HG02885 (cell line): Measurements from ENCODE around the gene CDHR3.

Source experiments
- ATAC-seq: cut with Tn5 transposase; IDR thresholded peaks from one replicate; pipeline ENCODE4 v1.9.1; 2021; ENCODE audit warnings: mild to moderate bottlenecking; ENCODE audit not compliant: unreplicated experiment, poor library complexity

CDHR3 gene

DNA sequence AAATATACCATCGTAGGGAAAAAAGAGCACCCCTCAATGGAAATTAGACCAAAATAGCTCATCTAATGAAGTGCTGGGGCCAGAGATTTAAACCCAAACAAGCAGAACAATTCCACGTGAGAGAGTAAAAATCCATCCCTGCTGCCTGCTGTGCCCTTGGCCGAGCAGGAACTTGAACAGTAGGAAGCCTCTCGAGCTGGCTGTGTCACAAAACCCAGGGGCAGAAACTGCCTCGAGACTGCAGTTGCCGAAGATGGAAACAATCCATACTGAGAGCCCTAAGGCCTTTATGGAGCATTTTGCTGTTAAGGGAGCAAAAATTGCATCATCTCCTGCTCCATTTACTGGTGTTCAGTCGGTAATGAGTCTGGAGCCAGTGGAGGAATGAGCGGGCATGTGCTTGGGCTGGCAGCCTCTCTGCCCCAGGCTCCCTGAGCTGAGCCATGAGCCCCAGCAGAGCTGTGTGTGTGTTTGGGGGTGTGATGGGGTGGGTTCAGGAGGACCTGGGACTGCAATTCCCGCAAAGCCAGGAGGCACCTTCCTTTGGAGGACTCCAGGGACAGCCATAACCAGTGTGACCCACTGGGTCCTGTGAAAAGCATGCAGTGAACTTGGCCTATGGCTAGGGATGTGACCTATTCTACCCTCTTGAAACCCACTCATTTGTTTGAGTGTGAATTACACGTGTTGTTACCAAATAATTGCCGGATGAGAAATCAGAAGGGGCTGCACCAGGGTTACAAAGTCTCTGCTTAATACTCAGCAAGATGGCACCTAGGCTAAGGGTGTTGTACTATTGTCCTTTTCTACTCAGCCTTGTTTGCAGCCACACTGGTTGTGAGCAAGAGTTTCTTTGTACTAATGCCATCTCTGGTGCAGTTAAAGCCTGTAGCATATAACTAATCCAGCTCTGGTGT is 58.3 kb downstream of the CDHR3 start:
- ATAC-seq: no peak

DNA sequence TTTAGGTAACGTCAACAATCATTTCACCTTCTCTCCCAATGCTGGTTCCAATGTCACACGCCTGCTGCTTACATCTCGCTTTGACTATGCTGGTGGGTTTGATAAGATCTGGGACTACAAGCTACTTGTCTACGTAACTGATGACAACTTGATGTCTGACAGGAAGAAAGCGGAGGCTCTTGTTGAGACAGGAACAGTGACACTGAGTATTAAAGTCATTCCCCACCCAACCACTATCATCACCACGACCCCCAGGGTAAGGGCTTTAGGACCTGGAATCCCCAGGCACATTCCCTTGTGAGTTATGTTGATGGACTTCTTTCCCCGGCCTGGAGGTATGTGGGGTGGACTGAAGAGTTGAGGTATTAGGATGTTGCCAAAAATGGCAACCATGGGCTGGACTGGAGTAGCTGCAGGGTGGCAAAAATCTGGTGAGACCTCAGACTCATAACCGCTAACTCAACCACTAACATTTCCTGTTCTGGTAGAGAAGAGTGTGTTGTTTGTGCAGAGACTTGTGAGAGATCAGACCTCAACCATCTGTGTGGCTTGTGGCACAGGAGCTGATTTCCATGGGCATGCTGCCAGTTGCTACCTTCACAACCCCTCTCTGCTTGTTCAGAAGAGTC is 59.2 kb downstream of the CDHR3 start:
- ATAC-seq: peak; percentile 62

DNA sequence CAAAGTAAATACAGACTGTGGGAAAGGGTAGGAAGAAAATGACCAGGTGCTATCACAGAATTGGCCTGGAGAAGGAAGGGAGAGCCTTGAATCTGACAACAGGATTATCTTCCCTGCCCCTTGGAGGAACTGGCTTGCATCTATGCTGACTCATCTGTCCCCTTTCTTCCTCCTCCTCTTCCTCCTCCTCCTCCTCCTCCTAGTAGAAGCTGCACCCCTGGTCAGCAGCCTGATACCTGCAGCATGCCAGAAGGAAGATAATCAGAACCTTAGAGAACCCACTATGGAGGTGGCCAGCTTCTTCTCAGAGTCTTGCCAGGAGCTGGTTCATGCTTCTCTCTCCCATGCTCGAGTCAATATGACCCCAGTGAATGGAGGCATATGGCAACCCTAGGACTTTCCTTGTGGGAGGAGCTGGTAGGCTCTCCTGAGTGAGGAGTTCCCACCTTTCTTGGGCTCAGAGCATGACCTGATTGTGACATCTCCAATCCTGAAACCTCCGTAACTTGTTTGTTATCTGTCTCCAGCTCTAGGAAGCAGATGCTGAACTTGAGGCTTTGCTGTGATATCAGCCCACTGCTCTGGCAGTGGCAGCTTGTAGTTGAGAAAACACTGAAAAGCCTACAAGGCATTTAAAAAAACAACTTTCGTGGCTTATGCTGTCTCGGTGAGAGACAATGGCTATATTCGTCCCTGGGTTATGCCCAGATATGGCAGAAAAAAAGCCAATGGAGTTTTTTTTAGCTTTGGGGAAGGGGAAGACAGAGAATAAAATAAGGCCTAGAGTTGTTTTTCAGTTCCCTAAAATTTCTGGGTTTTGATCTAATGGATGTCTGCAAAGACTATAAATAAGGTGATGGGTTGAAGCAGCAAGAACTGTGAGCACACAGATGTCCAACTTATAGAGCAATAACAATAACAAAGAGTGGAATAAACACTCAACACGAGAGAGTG is 60.6 kb downstream of the CDHR3 start:
- ATAC-seq: no peak

DNA sequence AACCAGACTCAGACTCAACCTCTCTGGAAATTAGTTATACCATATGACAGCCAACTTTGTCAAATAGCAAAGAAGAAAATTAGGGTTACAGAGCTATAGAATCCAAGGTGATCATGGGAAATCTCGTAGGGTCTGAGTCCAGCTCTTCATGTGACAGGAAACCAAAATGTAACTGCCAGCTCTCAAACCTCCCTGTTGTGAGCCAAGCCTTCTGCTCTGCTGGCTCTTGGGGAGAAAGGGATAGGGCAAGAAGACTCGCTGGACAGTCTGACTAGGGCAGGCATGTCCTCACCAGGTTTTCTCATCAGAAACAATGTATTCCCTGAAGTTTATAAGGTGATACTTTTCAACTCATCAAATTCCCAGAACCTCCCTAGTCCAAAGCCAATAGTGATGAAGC is 63.0 kb downstream of the CDHR3 start:
- ATAC-seq: no peak

DNA sequence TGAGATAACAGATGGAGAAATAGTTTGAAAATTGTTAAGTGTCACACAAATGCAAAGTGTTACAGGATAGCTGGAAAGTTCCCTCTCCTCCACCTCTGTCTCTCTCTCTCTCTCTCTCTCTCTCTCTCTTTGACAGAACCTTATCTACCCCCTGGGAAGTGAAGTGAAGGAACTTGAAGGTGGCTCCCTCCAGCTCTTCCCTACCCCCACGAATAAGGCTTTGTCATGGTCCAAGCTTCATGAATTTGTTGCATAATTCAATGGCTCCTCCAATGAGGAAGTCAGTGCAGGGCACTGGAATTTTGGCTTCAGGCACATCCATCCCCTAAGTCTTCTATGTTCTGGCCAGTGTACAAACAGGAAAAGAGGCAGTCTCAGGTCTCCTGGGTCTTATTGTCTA is 66.4 kb downstream of the CDHR3 start:
- ATAC-seq: no peak

DNA sequence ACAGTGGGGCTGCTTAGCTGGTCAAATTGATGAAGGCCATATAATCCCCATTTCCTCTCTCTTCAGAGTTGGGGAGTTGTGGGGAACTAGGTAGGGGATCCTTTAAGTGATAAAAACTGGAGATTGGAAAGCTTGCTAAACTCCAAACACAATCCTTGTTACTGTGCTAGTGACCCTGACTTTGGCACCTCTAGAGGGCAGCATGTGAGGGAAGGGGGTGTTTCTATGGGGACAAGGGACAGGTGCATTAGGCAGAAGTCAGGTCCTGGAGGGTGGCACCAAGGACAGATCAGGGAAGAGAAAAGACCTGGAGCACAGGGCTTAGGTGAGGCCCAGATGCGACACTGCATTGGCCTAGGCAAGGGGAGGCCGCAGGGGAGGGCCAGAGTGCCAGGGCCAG is 66.9 kb downstream of the CDHR3 start:
- no peak for ATAC-seq

DNA sequence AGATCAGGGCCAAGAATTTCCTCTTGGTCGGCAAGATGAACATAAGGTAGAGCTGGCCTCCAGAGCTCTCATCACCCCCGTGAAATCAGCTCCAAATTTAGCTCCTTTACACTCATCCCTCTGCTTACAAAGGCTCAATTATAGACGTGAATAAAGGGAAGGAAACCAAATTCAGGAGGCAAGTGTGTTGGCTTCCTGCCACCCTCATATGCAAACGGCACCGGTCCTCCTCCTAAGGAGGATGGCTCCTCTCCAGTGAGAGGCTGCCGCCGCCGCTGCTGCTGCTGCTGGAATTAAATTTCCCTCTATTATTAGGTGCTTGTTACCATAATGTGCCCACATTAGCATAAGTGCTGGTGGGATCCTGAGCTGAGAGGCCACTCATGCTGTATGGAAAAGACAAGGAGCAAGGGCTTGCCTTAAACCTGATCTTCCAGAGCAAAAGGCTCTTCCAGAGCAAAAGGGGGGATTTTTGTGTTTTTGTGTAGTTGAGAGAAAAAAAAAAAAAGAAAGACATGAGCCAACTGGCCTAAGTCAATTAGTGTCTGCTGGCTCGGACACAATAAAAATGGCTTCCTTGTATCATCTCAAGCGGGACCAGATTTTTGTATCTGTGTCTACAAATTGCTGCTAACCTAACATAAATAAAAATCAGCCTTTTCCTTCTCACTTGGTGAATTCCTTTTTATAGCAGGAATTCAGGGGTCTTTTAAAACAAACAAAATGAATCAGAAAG is 68.4 kb downstream of the CDHR3 start:
- no peak for ATAC-seq

DNA sequence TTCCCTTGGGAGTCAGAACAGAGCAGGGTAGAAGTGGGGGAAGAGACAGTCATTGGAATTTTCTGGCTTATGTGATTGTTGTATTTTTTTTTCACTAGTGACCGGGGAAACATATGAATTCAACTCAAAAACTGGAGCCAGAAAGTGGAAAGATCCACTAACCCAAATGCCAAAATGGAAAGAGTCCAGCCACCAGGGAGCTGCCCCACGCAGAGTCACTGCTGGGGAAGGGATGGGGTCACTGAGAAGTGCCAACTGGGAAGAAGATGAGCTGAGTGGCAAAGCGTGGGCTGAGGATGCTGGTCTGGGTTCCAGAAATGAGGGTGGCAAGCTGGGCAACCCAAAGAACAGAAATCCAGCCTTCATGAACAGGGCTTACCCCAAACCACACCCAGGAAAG is 69.2 kb downstream of the CDHR3 start:
- ATAC-seq: no peak

DNA sequence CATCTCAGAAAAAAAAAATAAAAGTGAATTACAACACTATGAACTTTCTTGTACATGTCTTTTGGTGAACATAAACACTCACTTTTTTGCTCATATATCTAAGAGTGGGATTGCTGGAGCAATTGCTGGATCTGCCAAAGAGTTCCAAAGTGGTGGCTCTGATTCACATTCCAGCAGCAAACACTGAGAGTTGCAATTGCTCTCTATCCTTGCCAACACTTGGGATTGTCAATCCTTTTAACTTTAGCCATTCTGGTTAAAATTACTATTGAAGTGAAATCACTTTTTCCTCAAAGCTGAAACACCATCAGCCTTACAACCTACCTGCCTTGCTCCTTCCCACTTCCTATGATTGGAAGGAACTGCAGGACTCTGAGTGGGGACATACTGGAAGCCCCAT is 70.7 kb downstream of the CDHR3 start:
- ATAC-seq: no peak

DNA sequence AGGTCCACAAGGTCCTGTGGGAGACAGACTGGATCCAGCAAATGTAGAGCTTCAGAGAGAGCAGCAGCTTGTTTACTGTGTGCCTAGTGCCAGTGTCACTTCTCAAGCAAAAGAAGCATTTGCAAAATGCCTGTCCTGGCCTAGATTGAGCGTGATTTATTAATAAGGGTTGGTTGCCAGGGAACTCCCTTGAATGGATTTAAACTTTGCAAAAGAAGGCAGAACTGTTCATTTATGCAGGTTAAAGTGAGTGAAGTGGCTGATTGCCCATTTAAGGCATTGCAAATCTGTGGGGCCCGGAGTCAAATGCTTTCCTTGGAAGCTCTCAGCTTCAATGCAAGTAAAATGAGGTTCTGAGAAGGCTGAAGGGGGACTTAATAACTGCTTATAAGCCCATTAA is 71.3 kb downstream of the CDHR3 start:
- ATAC-seq: no peak

DNA sequence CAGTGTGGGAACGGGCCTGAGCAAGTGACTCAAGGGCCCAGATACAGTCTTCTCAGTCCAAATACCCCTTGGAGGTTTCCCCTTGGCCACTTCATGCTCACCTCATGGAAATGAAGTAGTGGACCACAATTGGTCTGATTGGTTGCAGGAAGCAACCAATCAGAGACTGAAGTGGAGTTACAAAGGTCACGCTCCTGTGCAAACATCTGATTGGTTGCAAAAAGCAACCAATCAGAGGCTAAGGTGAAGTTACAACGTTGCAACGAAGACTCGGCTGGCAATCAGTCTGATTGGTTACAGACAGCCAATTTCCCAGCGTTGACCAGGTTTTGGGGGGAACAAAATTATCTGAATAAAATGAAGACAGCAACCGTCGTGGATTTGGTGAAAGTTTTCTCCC is 72.5 kb downstream of the CDHR3 start:
- ATAC-seq: no peak

DNA sequence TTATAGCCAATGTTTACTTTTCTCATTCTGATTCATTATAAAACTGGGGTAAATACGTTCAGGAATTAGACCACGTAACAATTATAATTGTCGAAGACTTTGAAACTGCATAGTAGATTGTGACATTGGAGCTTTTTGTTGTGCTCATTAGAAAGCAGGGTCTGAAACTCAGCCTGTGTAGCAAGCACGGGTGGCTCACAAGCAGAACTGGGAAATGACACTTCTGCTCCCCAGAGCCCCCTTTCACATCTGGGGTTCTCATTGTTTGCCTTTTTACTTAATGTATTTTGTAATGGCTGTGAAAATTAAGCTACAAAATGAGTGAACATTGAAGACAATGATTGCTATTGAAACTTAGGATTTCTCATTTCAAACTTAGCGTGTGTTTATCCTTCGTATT is 72.9 kb downstream of the CDHR3 start:
- no peak for ATAC-seq

DNA sequence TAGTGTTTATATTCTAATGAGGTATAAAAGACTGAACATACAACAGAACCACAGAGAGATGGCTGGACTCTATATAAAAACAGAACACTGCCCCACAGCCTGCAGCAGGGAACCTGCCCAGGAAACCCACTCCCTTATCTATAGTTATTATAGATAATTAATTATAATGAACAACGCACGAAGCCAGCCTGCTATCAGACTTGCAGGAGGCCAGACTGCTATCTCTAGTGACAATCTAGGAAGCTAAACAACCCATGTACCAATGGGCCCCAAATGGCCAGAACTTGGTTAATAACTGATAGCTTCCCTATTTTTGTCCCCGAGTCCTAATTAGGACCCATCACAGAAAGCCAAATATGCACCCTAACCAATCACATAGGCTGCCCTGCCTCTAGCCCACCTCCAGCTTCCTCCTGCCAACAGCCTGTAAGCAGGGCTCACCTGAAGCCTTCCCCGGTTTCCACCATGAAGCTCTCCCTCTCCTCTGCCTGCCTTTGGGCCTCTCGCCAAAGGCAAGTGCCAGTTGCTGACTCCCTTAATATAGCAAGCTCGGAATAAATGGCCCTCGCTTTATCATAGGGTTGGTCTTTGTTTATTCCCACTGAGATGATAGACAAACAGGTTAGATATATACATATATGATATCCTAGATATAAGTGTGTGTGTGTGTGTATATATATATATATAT is 74.6 kb downstream of the CDHR3 start:
- no peak for ATAC-seq

DNA sequence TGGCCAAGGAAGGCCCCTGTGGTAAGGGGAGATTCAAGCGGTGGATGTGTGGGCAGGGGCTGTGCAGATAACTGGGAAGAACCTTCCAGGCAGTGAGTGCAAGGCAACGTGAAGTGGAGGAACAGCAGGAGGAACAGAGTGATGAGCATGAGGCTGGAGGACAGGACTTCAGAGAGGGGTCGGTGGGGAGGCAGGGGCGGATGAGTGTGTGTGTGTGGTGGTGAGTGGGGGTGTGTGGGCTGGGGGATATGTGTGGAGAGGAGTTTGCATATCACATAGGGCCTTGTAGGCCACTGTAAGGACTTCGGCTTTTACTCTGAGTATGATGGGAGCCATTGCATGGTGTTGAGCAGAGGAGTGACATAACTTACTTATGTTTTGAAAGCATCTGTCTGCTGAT is 75.2 kb downstream of the CDHR3 start:
- ATAC-seq: no peak

DNA sequence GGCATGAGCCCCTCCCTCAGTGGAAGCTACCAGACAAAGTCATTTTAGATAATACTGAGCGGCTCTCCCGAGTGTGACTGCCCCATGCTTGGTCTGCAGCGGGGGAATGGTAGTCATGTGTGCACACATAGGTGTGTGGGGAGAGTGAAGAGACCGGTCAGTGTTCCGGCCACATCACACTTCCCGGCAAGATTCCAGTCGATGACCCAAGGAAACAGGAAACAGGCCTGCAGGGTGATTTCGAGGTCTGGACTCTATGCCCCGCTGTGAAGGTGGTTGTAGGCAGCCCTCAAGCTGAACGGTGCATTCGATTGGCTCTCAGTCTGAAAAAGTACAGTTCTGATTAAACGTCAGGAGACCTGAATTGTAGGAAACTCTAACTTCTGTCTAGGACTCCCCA is 75.9 kb downstream of the CDHR3 start:
- ATAC-seq: no peak

DNA sequence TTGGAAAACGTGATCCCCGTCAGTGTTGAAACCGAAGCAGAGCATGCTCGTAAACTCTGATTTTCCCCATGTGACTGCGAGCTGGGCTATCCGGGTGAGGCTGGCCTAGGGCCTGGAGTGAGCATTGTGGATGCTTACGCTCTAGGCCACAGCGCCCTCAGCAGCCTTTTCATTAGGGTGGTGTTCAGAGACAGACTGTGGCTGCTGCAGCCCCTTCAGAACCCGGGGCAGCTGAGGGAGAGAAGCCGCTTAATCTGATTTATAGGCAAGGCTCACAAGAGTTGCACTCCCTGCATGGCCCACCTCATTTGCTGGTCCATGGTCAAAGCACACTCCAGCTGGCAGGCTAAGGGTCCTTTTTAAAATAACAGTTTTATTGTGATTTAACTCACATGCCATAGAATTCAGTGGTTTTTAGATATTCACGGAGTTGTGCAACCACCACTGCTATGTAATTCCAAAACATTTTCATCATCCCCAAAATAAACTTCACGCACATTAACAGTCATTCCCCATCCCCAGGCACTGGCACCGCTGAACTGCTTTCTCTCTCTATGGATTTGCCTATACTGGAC is 76.5 kb downstream of the CDHR3 start:
- no peak for ATAC-seq

DNA sequence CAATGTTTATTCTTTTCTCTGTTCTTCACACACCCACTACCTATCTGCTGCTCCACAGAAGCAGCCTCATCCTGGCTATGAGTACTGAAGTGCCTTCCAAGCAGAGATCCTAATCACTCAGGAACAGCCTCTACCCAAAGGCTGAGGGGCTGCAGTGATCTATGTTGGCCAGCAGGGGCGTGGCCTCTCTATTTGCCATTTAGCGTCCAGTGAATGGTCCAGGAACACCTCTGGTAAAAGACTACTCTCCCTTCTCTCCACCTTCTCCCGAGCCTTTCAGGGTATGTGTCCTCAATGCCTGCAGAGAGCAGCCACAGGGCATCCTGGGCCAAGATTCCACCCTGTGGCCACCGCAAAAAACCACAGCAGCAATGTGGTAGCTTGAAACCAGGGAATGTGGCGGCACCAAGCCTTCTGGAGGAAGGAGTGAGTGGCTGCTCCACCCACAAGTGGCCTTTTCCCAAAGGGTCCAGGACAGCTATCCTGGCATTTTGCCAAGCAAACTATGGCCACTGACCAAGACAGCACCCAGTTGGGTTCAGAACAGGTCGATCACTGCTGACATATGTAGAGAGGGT is 78.2 kb downstream of the CDHR3 start:
- ATAC-seq: peak; percentile 42

DNA sequence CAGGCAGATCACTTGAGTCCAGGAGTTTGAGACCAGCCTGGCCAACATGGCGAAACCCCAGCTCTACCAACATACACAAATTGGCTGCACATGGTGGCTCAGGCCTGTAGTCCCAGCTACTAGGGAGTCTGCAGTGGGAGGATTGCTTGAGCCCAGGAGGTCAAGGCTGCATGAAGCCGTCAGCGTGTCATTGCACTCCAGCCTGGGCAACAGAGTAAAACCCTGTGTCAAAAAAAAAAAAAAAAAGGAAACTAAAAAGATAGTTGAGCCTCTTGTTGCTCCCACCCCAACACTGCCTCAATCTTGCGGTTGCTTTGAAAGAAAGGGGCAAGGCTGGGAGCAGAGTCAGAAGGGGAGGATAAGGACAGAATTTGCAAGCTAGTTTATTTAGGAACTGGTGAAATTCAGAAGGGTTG is 79.1 kb downstream of the CDHR3 start:
- ATAC-seq: no peak

DNA sequence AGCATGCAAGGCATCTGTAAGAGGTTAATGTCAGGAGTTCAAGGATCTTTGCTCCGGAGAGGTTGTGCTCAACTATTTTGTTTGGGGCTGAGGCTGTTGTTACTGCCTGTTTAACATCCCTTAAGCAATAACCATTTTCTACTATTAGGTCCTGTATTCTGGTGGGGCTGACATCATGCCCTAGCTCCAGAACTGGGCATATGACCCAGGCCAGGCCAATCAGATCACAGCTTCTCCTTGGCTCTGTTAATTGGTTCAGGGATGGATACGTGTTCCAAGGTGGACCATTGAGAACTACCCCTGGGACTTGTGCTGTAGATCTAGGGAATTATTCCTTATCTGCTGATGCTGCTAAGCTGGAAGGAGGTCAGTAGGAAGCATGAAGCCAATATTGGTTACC is 82.1 kb downstream of the CDHR3 start:
- ATAC-seq: no peak
